Stomach smooth muscle (tissue), 2 donors: Measurements from ENCODE around the gene SF3B2.
"Not testable (repeated sequence)": the region's sequence is repeated elsewhere in the genome, so short reads cannot be mapped to it uniquely, and the experiment has no call there.

Source experiments
- H3K27ac ChIP-seq: one replicate; pipeline ENCODE4 v1.7.0; 2013; ENCODE audit warnings: mild to moderate bottlenecking, low read length, inconsistent platforms
- H3K27me3 ChIP-seq, 2 donors: one replicate each; pipeline ENCODE4 v1.7.0; 2013; ENCODE audit warnings: low read length in 2 of 2; ENCODE audit not compliant: insufficient read depth in 2 of 2, control insufficient read depth in 1 of 2
- H3K36me3 ChIP-seq, 2 donors: one replicate each; pipeline ENCODE4 v1.7.0; 2013; ENCODE audit warnings: low read length in 2 of 2; ENCODE audit not compliant: control insufficient read depth in 2 of 2, insufficient read depth in 2 of 2
- H3K4me1 ChIP-seq: one replicate; pipeline ENCODE4 v1.7.0; 2013; ENCODE audit warnings: low read length; ENCODE audit not compliant: control insufficient read depth, insufficient read depth
- H3K4me3 ChIP-seq, 2 donors: one replicate each; pipeline ENCODE4 v1.7.0; 2013; ENCODE audit warnings: low read length in 2 of 2
- H3K9ac ChIP-seq, 2 donors: one replicate each; pipeline ENCODE4 v1.7.0; 2013; ENCODE audit warnings: low read length in 2 of 2, mild to moderate bottlenecking in 1 of 2
- H3K9me3 ChIP-seq, 2 donors: one replicate each; pipeline ENCODE4 v1.7.0; 2013; ENCODE audit warnings: low read length in 2 of 2; ENCODE audit not compliant: control insufficient read depth in 2 of 2
- donor health status: healthy.
- donor health status: Pancreatic carcinoma.

Gene SF3B2

DNA sequence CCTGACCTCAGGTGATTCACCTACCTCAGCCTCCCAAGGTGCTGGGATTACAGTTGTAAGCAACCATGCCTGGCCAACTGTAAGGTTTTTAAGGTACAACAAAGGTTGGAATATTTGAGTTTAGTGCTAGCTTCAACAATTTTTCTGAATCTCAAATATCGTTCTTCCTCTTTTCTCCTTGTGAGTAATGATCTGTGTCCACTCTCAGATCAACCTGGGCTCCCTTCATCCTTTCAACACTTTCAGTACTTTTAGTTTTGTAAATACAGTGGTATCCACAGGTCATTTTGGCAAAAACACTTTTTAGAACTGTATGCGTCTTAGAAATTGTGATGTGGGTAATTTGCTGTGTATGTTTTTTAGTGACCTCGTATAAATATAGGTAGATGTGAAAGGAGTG, 25.8 kb downstream of the SF3B2 start:
- Histone ChIP-seq H3K9ac (no peak overlapping the region), H3K9me3 (no peaks in the 10 kb centered on the region), H3K27ac (no peak overlapping the region), H3K36me3 (peaks cover 0 to 2% of the 10 kb centered on the region in 2 donors), H3K4me1 (peaks cover 13% of the 10 kb centered on the region), H3K27me3 (no peaks in the 10 kb centered on the region), H3K4me3 (no peak overlapping the region)

DNA sequence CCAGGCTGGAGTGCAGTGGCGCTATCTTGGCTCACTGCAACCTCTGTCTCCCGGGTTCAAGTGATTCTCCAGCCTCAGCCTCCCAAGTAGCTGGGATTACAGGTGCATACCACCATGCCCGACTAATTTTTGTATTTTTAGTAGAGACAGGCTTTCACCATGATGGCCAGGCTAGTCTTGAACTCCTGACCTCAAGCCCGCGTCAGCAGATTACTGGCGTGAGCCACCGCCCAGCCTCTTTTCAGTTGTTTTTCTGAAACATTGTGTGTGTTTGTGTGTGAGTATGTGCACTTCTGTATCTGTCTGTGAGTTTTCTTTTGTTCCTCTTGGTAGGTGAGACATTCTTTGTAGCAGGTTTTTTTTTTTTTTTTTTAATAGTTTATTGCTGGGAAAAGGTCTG, 26.8 kb downstream of the SF3B2 start:
- H3K27me3 ChIP-seq, H3K9me3 ChIP-seq, H3K27ac ChIP-seq, H3K36me3 ChIP-seq, H3K9ac ChIP-seq, H3K4me3 ChIP-seq: not testable (repeated sequence)
- H3K4me1 ChIP-seq = peaks cover 20% of the 10 kb centered on the region

DNA sequence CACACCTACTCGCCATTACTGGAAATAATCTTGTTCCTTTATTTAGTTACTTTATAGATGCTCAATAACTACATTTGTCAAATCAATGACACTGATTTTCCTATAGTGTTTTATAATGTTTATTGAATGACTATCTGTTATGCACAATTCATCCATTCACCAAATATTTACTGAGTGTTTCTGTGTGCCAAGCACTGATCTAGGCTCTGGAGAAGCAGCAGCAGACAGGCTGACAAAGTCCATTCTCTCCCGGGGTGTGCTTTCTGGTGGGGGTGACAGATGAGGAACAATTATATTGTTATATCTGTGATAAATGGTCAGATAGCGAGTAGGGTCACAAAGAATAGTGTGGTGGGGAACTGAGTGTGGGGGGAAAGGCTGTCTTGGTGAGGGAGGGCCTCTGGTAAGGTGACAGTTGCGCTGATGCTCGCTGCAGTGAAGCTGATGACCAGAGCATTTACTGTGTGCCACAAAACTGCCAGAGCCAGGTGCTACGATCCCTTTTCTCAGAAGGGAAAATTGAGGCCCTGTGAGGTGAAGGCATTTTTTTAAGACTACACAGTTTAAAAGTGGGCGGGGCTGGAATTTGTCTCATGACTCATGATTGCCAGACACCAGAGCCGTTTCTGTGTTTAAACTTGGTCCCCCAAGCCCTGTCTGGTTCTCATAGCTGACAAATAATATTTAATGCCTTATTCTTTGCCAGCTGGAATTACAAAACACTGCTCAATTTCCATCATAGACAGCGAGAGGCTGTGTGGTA, 28.1 kb downstream of the SF3B2 start:
- Histone ChIP-seq H3K9me3 (no peaks in the 10 kb centered on the region), H3K27ac (peak overlapping the region; percentile 41), H3K36me3 (peaks cover 0 to 2% of the 10 kb centered on the region in 2 donors), H3K9ac (peak overlapping the region in 1 of 2 donors; percentile 29), H3K27me3 (no peaks in the 10 kb centered on the region), H3K4me1 (peaks cover 21% of the 10 kb centered on the region), H3K4me3 (peak overlapping the region in 1 of 2 donors; percentile 15)

DNA sequence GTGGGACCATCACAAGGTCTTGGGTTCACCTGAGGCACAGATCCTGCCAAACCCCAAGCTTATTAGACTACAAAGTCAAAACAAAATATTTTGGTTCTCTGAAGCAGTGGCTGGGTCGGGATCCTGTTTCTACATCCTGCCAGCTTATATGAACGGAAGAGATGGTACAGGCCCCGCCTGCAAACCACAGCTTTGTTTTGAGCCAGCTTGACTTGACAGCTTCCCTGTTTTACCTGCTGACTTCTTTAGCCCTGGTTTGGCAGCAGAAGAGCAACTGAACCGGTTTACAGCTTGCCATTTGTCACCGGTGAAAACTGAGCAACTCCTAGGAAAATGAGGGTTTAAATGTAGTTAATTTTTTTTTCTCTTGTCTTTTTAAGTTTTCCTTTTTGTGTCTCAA, 29.3 kb downstream of the SF3B2 start:
- peaks cover 21% of the 10 kb centered on the region for H3K4me1 ChIP-seq
- H3K9ac ChIP-seq = no peak overlapping the region
- no peaks in the 10 kb centered on the region for H3K27me3 ChIP-seq
- H3K9me3 ChIP-seq = no peaks in the 10 kb centered on the region
- H3K27ac ChIP-seq = no peak overlapping the region
- peaks cover 0 to 2% of the 10 kb centered on the region in 2 donors for H3K36me3 ChIP-seq
- no peak overlapping the region for H3K4me3 ChIP-seq

DNA sequence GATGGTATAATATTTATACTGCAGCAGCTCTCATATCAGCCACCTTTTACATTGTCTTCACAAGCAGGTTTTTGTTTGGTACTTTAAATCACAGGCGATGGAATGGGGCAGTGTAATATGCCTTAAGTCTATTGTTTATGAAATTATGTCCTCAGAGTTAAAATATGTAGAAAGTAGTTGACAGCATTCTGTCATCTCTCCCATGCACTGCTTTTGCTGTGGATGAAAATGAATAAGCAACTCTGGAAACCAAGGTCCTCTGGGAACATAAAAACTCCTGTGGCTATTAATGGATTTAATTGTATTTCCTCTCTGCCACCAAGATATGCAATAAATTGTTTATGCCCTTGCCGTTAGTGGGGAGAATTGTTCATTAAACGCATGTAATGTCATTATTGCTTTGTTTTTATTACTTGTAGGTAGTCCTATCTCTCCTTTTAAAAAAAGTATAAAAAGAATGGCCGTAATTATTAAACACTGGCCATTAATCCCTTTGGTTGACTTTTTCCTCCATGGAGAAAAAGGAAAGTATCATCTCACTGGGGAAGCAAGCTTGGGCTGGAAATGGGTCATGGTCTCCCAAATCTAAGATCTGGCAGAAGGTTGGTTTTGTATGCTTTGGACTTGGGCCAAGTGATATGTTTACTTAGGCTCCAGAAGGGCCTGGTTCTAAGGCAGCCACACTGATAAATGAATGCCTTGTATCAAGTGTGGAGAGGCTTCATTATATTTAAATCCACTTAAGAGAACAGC, 31.0 kb downstream of the SF3B2 start:
- no peak overlapping the region for H3K4me3 ChIP-seq
- no peak overlapping the region for H3K27ac ChIP-seq
- H3K36me3 ChIP-seq = no peaks in the 10 kb centered on the region
- H3K9ac ChIP-seq = no peak overlapping the region
- no peaks in the 10 kb centered on the region for H3K9me3 ChIP-seq
- H3K4me1 ChIP-seq = peaks cover 21% of the 10 kb centered on the region
- no peaks in the 10 kb centered on the region for H3K27me3 ChIP-seq

DNA sequence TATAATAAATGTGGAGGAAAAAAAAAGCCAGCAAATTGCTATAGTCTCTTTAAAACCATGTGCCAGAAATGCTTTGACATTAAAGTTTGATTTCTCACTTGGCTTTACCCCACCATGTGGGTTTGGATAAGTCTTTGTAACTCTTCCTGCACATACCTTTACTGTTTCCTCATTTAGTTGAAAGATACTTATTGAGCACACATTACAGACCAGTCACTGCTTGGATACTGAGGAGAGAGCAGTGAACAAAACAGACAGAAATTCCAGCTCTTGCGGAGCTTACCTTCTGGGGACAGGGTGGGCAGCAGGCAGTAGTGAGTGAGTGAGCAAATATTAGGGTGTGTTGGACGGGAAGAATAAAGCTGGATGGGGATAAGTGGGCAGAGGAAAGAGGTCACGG, 31.6 kb downstream of the SF3B2 start:
- Histone ChIP-seq H3K36me3 (no peaks in the 10 kb centered on the region), H3K4me3 (no peak overlapping the region), H3K4me1 (peaks cover 21% of the 10 kb centered on the region), H3K27me3 (no peaks in the 10 kb centered on the region), H3K9me3 (no peaks in the 10 kb centered on the region), H3K27ac (no peak overlapping the region), H3K9ac (no peak overlapping the region)

DNA sequence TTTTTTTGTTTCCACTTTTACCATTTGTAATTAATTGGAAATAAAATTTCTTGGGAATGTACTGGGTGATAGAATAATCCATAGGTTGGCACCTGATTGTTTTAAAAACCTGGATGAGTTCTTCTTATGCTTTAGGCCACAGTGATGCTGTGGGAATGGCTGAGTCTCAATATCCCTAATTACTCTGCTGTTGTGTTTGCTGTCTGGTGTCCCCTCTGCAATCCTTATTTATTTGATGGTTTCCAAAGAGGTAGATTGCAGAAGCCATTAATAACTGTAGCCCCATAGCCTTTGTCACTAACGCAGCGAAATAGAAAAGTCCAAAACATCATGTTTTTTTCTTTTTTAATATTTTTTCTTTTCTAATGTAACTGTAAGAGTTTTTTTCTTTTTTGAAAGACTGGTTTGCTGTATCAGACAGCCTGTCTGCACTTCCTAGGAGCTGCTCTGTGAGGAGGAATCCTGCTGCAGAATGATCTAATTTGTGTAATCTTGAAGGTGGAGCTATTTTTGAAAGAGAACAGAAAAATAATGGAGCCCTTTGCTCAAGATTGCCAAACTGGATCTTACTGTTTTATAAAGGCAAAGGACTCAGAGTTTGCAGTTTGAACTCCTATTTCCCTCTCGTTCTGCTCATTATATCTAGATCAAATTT, 32.8 kb downstream of the SF3B2 start:
- H3K4me3 ChIP-seq = no peak overlapping the region
- H3K27ac ChIP-seq = no peak overlapping the region
- no peaks in the 10 kb centered on the region for H3K27me3 ChIP-seq
- H3K36me3 ChIP-seq = no peaks in the 10 kb centered on the region
- no peak overlapping the region for H3K9ac ChIP-seq
- peaks cover 21% of the 10 kb centered on the region for H3K4me1 ChIP-seq
- no peaks in the 10 kb centered on the region for H3K9me3 ChIP-seq

DNA sequence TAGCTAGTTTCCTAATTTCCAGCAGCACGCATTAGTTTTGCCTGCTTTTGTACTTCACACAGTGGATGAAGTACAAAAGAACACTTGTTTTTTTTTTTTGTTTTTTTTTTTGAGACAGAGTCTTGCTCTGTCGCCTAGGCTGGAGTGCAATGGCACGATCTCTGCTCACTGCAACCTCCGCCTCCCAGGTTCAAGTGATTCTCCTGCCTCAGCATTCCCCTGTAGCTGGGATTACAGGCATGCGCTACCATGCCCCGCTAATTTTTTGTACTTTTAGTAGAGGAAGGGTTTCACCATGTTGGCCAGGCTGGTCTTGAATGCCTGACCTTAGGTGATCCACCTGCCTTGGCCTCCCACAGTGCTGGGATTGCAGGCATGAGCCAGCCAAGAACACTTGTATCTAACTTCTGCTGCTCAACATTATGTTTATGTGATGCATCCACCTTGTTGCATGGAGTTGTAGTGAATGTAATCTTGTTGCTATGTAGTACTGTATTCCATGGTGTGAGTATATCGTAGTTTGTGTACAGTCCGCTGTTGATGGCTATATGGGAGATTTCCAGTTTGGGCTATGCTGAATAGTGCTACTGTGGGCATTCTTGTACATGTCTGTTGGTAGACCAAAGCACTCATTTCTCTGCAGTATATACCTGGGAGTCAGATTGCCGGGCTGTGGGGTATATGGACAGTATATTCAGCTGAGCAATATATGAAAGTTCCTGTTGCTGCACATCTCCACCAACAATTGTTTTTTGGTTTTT, 35.2 kb downstream of the SF3B2 start:
- Histone ChIP-seq H3K27me3 (no peaks in the 10 kb centered on the region), H3K4me3 (no peak overlapping the region), H3K36me3 (no peaks in the 10 kb centered on the region), H3K9ac (no peak overlapping the region), H3K27ac (no peak overlapping the region), H3K4me1 (peaks cover 8% of the 10 kb centered on the region), H3K9me3 (no peaks in the 10 kb centered on the region)

DNA sequence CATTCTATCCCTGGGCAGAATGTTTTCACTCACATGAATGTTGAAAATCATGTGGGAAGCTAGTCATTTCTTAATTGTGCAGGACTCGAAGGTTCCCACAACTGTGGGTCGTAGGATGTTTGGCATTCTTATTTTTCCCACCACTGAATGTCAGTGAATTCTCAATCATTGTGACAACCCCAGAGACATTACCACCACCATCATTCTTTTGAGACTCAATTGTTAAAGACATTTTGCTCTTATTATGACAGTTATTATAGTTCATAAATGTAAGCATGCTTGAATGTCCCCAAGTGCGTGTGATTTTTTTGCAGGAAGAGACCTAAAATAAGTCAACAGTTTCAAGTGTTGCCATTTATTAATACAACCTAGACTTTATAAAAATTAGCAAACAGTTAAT, 36.9 kb downstream of the SF3B2 start:
- Histone ChIP-seq H3K27ac (no peak overlapping the region), H3K9me3 (no peaks in the 10 kb centered on the region), H3K36me3 (no peaks in the 10 kb centered on the region), H3K4me3 (no peak overlapping the region), H3K4me1 (no peaks in the 10 kb centered on the region), H3K9ac (no peak overlapping the region), H3K27me3 (no peaks in the 10 kb centered on the region)

DNA sequence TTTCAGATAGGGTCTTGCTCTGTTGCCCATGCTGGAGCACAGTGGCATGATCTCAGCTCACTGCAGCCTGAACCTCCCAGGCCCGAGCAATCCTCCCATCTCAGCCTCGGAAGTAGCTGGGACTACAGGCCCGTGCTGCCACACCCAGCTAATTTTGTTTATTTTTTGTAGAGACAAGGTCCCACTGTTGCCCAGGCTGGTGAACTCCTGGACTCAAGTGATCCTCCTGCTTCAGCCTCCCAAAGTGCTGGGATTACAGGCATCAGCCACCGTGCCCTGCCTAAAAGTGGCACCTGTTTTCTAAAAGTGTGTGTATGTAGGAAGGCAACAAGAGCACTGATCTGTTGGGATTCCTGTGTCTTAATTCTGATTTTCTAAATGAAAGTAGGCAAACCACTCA, 38.1 kb downstream of the SF3B2 start:
- no peaks in the 10 kb centered on the region for H3K27me3 ChIP-seq
- H3K9me3 ChIP-seq = no peaks in the 10 kb centered on the region
- H3K9ac ChIP-seq = no peak overlapping the region
- no peak overlapping the region for H3K27ac ChIP-seq
- no peaks in the 10 kb centered on the region for H3K36me3 ChIP-seq
- H3K4me1 ChIP-seq = no peaks in the 10 kb centered on the region
- H3K4me3 ChIP-seq = no peak overlapping the region
